Glomerular endothelial cell (primary cell): ENCODE results near the gene PARD3. TPM values are rescaled to one million over a fixed set of nuclear protein-coding genes. Genes with fewer than 3 reads are reported as not detected.

Experiments
- DNase-seq: peaks from one replicate; pipeline ENCODE4 v3.0.0-alpha.2; 2011; ENCODE audit warnings: low read depth, low spot score; ENCODE audit errors: extremely low read depth
- total RNA-seq: library from RNA; depleted of rRNA; stranded (reverse); fragments of >200 nt; gene quantifications from 2 replicates; pipeline ENCODE4 v1.2.3, GENCODE V29; 2015

Gene PARD3
- total RNA-seq, 1 donor from 2014 or later, result 23.0 TPM

- peak; percentile 16 for DNase-seq
Observed at GRCh38 chr10:34337917-34338316, 477.2 kb downstream of the PARD3 start.

GRCh38 chr10:34335960-34336690 lies 479.0 kb downstream of the PARD3 start:
- no peak for DNase-seq

GRCh38 chr10:34334908-34335307 lies 480.2 kb downstream of the PARD3 start:
- no peak for DNase-seq

- DNase-seq, result no peak
Observed at GRCh38 chr10:34333513-34333912, 481.6 kb downstream of the PARD3 start.

- no peak for DNase-seq
Observed at GRCh38 chr10:34327184-34327583, 487.9 kb downstream of the PARD3 start.

GRCh38 chr10:34323192-34323591 lies 491.9 kb downstream of the PARD3 start:
- DNase-seq, result no peak

GRCh38 chr10:34320265-34320664 lies 494.8 kb downstream of the PARD3 start:
- no peak for DNase-seq

- DNase-seq, result no peak
Observed at GRCh38 chr10:34319197-34319846, 495.8 kb downstream of the PARD3 start.

- DNase-seq, result no peak
Observed at GRCh38 chr10:34316154-34316553, 498.9 kb downstream of the PARD3 start.

- DNase-seq, result no peak
Observed at GRCh38 chr10:34314457-34314856, 500.6 kb downstream of the PARD3 start.

GRCh38 chr10:34313888-34314287 lies 501.2 kb downstream of the PARD3 start:
- no peak for DNase-seq

GRCh38 chr10:34313353-34313752 lies 501.7 kb downstream of the PARD3 start:
- no peak for DNase-seq

- no peak for DNase-seq
Observed at GRCh38 chr10:34311679-34312078, 503.4 kb downstream of the PARD3 start.

GRCh38 chr10:34310234-34310633 lies 504.9 kb downstream of the PARD3 start:
- DNase-seq, result no peak

GRCh38 chr10:34305189-34305588 lies 509.9 kb downstream of the PARD3 start:
- DNase-seq, result no peak

- DNase-seq, result no peak
Observed at GRCh38 chr10:34303022-34303421, 512.1 kb downstream of the PARD3 start.

GRCh38 chr10:34299105-34299611 lies 515.9 kb downstream of the PARD3 start:
- DNase-seq, result no peak

- no peak for DNase-seq
Observed at GRCh38 chr10:34298346-34298818, 516.7 kb downstream of the PARD3 start.

GRCh38 chr10:34297541-34298345 lies 517.4 kb downstream of the PARD3 start:
- no peak for DNase-seq

- no peak for DNase-seq
Observed at GRCh38 chr10:34295142-34295548, 520.0 kb downstream of the PARD3 start.

- DNase-seq, result no peak
Observed at GRCh38 chr10:34294137-34294536, 521.0 kb downstream of the PARD3 start.
